Suprapubic skin (tissue), 4 donors: ENCODE data around the gene ZNF709.
"Not testable (repeated sequence)": the region's sequence is repeated elsewhere in the genome, so short reads cannot be mapped to it uniquely, and the experiment has no call there.

Experiments used
- CTCF ChIP-seq, 2 donors: fragments of 200-600 bp in 1 of 2; fragments of 450-650 bp in 1 of 2; sonication (generic) in 1 of 2; IDR thresholded peaks; one replicate each; pipeline ENCODE4 v1.5.1; 2016 to 2019; ENCODE audit warnings: antibody characterized with exemption in 2 of 2, mild to moderate bottlenecking in 1 of 2, moderate library complexity in 1 of 2
- POLR2A ChIP-seq, 2 donors: fragments of 450-650 bp; IDR thresholded peaks; one replicate each; pipeline ENCODE4 v1.6.1; 2017; ENCODE audit warnings: antibody characterized with exemption in 2 of 2, mild to moderate bottlenecking in 2 of 2, moderate library complexity in 2 of 2
- POLR2AphosphoS5 ChIP-seq, 3 donors: sonication (generic); formaldehyde crosslinking; IDR thresholded peaks; one replicate each; pipeline ENCODE4 v1.6.1; 2017; ENCODE audit warnings: antibody characterized with exemption in 3 of 3

DNA sequence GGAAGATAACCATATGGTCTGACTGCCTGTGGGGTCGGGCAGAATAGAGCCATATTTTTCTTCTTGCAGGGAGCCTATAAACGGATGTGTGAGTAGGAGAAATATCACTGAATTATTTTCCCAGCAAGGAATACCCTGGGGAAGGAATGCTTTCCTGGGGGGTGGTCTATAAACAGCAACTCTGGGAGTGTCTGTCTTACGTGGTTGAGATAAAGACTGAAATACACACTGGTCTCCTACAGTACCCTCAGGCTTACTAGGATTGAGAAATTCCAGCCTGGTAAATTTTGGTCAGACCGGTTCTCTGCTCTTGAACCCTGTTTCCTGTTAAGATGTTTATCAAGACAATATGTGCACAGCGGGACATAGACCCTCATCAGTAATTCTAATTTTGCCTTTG, 67.3 kb downstream of the ZNF709 start:
- TF ChIP-seq POLR2A, CTCF, POLR2AphosphoS5 (IDR thresholded peaks at IDR 0.05): not testable (repeated sequence)
